Panc1 (cell line): ENCODE measurements around the gene ZCCHC24.

Experiments
- POLR2AphosphoS5 ChIP-seq: IDR thresholded peaks from 2 replicates; pipeline ENCODE4 v1.6.1; 2012; ENCODE audit warnings: mild to moderate bottlenecking, low read depth, low read length, moderate library complexity
- TF ChIP-seq, protein P1 (sequence below): fragments of 450-650 bp; IDR thresholded peaks from 2 replicates; pipeline ENCODE4 v1.5.1; 2017; ENCODE audit warnings: mild to moderate bottlenecking
- TF ChIP-seq, protein P2 (sequence below), 2 experiments: IDR thresholded peaks; 2 replicates each; pipeline ENCODE4 v1.6.1; 2011 to 2012; ENCODE audit warnings: low read depth in 2 of 2, control low read depth in 1 of 2, low read length in 1 of 2, mild to moderate bottlenecking in 1 of 2, moderate library complexity in 1 of 2; ENCODE audit not compliant: insufficient read depth in 1 of 2

GRCh38 chr10:79465341-79465740, 19.9 kb upstream of the ZCCHC24 start:
- no peak for TF ChIP-seq POLR2AphosphoS5
- TF ChIP-seq, protein P1, sequence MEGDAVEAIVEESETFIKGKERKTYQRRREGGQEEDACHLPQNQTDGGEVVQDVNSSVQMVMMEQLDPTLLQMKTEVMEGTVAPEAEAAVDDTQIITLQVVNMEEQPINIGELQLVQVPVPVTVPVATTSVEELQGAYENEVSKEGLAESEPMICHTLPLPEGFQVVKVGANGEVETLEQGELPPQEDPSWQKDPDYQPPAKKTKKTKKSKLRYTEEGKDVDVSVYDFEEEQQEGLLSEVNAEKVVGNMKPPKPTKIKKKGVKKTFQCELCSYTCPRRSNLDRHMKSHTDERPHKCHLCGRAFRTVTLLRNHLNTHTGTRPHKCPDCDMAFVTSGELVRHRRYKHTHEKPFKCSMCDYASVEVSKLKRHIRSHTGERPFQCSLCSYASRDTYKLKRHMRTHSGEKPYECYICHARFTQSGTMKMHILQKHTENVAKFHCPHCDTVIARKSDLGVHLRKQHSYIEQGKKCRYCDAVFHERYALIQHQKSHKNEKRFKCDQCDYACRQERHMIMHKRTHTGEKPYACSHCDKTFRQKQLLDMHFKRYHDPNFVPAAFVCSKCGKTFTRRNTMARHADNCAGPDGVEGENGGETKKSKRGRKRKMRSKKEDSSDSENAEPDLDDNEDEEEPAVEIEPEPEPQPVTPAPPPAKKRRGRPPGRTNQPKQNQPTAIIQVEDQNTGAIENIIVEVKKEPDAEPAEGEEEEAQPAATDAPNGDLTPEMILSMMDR = no peak
- TF ChIP-seq, protein P2, sequence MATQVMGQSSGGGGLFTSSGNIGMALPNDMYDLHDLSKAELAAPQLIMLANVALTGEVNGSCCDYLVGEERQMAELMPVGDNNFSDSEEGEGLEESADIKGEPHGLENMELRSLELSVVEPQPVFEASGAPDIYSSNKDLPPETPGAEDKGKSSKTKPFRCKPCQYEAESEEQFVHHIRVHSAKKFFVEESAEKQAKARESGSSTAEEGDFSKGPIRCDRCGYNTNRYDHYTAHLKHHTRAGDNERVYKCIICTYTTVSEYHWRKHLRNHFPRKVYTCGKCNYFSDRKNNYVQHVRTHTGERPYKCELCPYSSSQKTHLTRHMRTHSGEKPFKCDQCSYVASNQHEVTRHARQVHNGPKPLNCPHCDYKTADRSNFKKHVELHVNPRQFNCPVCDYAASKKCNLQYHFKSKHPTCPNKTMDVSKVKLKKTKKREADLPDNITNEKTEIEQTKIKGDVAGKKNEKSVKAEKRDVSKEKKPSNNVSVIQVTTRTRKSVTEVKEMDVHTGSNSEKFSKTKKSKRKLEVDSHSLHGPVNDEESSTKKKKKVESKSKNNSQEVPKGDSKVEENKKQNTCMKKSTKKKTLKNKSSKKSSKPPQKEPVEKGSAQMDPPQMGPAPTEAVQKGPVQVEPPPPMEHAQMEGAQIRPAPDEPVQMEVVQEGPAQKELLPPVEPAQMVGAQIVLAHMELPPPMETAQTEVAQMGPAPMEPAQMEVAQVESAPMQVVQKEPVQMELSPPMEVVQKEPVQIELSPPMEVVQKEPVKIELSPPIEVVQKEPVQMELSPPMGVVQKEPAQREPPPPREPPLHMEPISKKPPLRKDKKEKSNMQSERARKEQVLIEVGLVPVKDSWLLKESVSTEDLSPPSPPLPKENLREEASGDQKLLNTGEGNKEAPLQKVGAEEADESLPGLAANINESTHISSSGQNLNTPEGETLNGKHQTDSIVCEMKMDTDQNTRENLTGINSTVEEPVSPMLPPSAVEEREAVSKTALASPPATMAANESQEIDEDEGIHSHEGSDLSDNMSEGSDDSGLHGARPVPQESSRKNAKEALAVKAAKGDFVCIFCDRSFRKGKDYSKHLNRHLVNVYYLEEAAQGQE (IDR thresholded peaks at IDR 0.05; ENCODE audit: insufficient read depth in 1 of 2, low read depth in 2 of 2, low read length in 1 of 2) = no peak
